SKM-1 treated with dmso at 0.1 percent for 144 hours (cell line): ENCODE measurements around the gene PBRM1.

Experiments
- DNase-seq: peaks from one replicate; lab custom pipeline; 2025; ENCODE audit not compliant: unreplicated experiment; lab: John Stamatoyannopoulos, UW

PBRM1 gene

GRCh38 chr3:52512727-52513126 is 173.0 kb downstream of the PBRM1 start:
- DNase-seq: no peak

- DNase-seq: no peak
Measured at GRCh38 chr3:52512105-52512504, 173.6 kb downstream of the PBRM1 start.

GRCh38 chr3:52511509-52511908 is 174.2 kb downstream of the PBRM1 start:
- DNase-seq: no peak

- DNase-seq: no peak
Measured at GRCh38 chr3:52509753-52510328, 175.9 kb downstream of the PBRM1 start.

GRCh38 chr3:52507359-52507758 is 178.4 kb downstream of the PBRM1 start:
- DNase-seq: no peak

GRCh38 chr3:52506266-52506966 is 179.3 kb downstream of the PBRM1 start:
- DNase-seq: no peak

GRCh38 chr3:52504977-52505376 is 180.7 kb downstream of the PBRM1 start:
- no peak for DNase-seq

GRCh38 chr3:52503788-52504424 is 181.8 kb downstream of the PBRM1 start:
- no peak for DNase-seq

- DNase-seq: no peak
Measured at GRCh38 chr3:52502808-52503350, 182.8 kb downstream of the PBRM1 start.

- DNase-seq: no peak
Measured at GRCh38 chr3:52502001-52502400, 183.7 kb downstream of the PBRM1 start.

GRCh38 chr3:52501046-52501445 is 184.7 kb downstream of the PBRM1 start:
- DNase-seq: no peak

- peak; percentile 97 for DNase-seq
Measured at GRCh38 chr3:52498137-52499054, 187.3 kb downstream of the PBRM1 start.

- no peak for DNase-seq
Measured at GRCh38 chr3:52495777-52496602, 189.7 kb downstream of the PBRM1 start.
